Measurements from ENCODE around the gene RASSF4.

RASSF4 gene

GRCh38 chr10:44949127-44949802 lies 10.3 kb upstream of the RASSF4 start:
- Histone ChIP-seq H3K79me2 (ENCODE audit: insufficient read depth, low read length) (no peaks in the 10 kb centered on the region), H3K9me3 (ENCODE audit: insufficient read depth, low read length, severe bottlenecking) (peaks cover 7% of the 10 kb centered on the region), H3K9ac (ENCODE audit: low read depth, low read length) (no peak overlapping the region), H3K27ac (ENCODE audit: low read length) (no peak overlapping the region), H3K36me3 (ENCODE audit: insufficient read depth, low read length) (0 out of 2 replicates have a peak, but pooled peaks cover 1% of the 10 kb centered on the region), H4K20me1 (ENCODE audit: insufficient read depth, low read length) (no peaks in the 10 kb centered on the region), H3K4me1 (ENCODE audit: insufficient read depth, low read length) (no peaks in the 10 kb centered on the region), H2AFZ (ENCODE audit: low read depth, low read length) (no peak overlapping the region), H3K27me3 (ENCODE audit: insufficient read depth, low read length, poor library complexity) (no peaks in the 10 kb centered on the region), H3K4me3 (ENCODE audit: low read depth in 1 of 2, low read length in 2 of 2) (no peak overlapping the region), H3K4me2 (ENCODE audit: insufficient read depth, low read length) (no peak overlapping the region)
- DNase-seq (no peak), ATAC-seq (ENCODE audit: insufficient read depth, low read depth) (no peak)
- TF ChIP-seq, protein P1, sequence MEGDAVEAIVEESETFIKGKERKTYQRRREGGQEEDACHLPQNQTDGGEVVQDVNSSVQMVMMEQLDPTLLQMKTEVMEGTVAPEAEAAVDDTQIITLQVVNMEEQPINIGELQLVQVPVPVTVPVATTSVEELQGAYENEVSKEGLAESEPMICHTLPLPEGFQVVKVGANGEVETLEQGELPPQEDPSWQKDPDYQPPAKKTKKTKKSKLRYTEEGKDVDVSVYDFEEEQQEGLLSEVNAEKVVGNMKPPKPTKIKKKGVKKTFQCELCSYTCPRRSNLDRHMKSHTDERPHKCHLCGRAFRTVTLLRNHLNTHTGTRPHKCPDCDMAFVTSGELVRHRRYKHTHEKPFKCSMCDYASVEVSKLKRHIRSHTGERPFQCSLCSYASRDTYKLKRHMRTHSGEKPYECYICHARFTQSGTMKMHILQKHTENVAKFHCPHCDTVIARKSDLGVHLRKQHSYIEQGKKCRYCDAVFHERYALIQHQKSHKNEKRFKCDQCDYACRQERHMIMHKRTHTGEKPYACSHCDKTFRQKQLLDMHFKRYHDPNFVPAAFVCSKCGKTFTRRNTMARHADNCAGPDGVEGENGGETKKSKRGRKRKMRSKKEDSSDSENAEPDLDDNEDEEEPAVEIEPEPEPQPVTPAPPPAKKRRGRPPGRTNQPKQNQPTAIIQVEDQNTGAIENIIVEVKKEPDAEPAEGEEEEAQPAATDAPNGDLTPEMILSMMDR (IDR thresholded peaks at IDR 0.05; ENCODE audit: borderline replicate concordance, extremely low read depth, low read length, poor library complexity, severe bottlenecking), result no peak
- no peak for TF ChIP-seq EZH2 (IDR thresholded peaks at IDR 0.05; ENCODE audit: borderline replicate concordance, low read depth, low read length, severe bottlenecking)

- Histone ChIP-seq H3K4me1 (ENCODE audit: insufficient read depth, low read length) (no peaks in the 10 kb centered on the region), H3K9ac (ENCODE audit: low read depth, low read length) (no peak overlapping the region), H4K20me1 (ENCODE audit: insufficient read depth, low read length) (no peaks in the 10 kb centered on the region), H3K4me3 (ENCODE audit: low read depth in 1 of 2, low read length in 2 of 2) (no peak overlapping the region), H3K9me3 (ENCODE audit: insufficient read depth, low read length, severe bottlenecking) (peaks cover 2% of the 10 kb centered on the region), H3K4me2 (ENCODE audit: insufficient read depth, low read length) (no peak overlapping the region), H3K27ac (ENCODE audit: low read length) (no peak overlapping the region), H3K79me2 (ENCODE audit: insufficient read depth, low read length) (no peaks in the 10 kb centered on the region), H2AFZ (ENCODE audit: low read depth, low read length) (no peak overlapping the region), H3K27me3 (ENCODE audit: insufficient read depth, low read length, poor library complexity) (no peaks in the 10 kb centered on the region), H3K36me3 (ENCODE audit: insufficient read depth, low read length) (0 out of 2 replicates have a peak, but pooled peaks cover 4% of the 10 kb centered on the region)
- TF ChIP-seq EZH2 (IDR thresholded peaks at IDR 0.05; ENCODE audit: borderline replicate concordance, low read depth, low read length, severe bottlenecking), result no peak
- TF ChIP-seq, protein P1 (IDR thresholded peaks at IDR 0.05; ENCODE audit: borderline replicate concordance, extremely low read depth, low read length, poor library complexity, severe bottlenecking), result no peak
- ATAC-seq (ENCODE audit: insufficient read depth, low read depth) (no peak), DNase-seq (no peak)
Measured at GRCh38 chr10:44949915-44950314, 9.7 kb upstream of the RASSF4 start.

- Histone ChIP-seq H3K79me2 (ENCODE audit: insufficient read depth, low read length) (no peaks in the 10 kb centered on the region), H3K36me3 (ENCODE audit: insufficient read depth, low read length) (0 out of 2 replicates have a peak, but pooled peaks cover 4% of the 10 kb centered on the region), H3K27ac (ENCODE audit: low read length) (no peak overlapping the region), H4K20me1 (ENCODE audit: insufficient read depth, low read length) (no peaks in the 10 kb centered on the region), H3K27me3 (ENCODE audit: insufficient read depth, low read length, poor library complexity) (no peaks in the 10 kb centered on the region), H3K9me3 (ENCODE audit: insufficient read depth, low read length, severe bottlenecking) (no peaks in the 10 kb centered on the region), H3K4me3 (ENCODE audit: low read depth in 1 of 2, low read length in 2 of 2) (no peak overlapping the region), H3K4me2 (ENCODE audit: insufficient read depth, low read length) (no peak overlapping the region), H2AFZ (ENCODE audit: low read depth, low read length) (no peak overlapping the region), H3K9ac (ENCODE audit: low read depth, low read length) (no peak overlapping the region), H3K4me1 (ENCODE audit: insufficient read depth, low read length) (no peaks in the 10 kb centered on the region)
- TF ChIP-seq EZH2 (IDR thresholded peaks at IDR 0.05; ENCODE audit: borderline replicate concordance, low read depth, low read length, severe bottlenecking), result no peak
- TF ChIP-seq, protein P1 (IDR thresholded peaks at IDR 0.05; ENCODE audit: borderline replicate concordance, extremely low read depth, low read length, poor library complexity, severe bottlenecking), result no peak
- DNase-seq, result no peak
- no peak for ATAC-seq (ENCODE audit: insufficient read depth, low read depth)
Measured at GRCh38 chr10:44950326-44951225, 9.0 kb upstream of the RASSF4 start.

All from DND-41 (cell line).